Measurements from ENCODE around the gene GRIN2A.

DNA sequence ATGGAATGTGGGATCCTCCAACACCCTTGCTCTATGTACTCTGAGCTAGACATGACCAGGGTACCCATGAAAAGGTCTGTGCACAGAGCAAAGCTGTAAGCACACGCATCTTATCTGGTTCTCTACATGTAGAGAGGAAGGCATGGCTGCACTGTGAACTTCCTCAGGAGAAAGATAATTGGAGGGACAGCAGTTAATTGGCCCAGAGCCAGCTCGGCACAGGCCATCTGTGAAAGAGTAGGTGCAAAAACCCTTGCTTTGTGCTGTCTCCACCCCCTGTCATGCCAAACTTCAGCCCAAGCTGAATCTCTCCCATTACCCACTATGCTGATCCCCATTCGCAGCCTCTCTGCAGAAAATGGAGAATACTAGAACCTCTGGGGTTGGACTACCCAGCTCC lies 241.0 kb downstream of the GRIN2A start:
- TF ChIP-seq, protein P1, sequence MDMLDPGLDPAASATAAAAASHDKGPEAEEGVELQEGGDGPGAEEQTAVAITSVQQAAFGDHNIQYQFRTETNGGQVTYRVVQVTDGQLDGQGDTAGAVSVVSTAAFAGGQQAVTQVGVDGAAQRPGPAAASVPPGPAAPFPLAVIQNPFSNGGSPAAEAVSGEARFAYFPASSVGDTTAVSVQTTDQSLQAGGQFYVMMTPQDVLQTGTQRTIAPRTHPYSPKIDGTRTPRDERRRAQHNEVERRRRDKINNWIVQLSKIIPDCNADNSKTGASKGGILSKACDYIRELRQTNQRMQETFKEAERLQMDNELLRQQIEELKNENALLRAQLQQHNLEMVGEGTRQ (IDR thresholded peaks at IDR 0.05; ENCODE audit: low read length), result no peak
- TF ChIP-seq RAD21 (IDR thresholded peaks at IDR 0.05 in 1 of 2, conservative IDR thresholded peaks at IDR 0.05 in 1 of 2; ENCODE audit: low read depth in 2 of 2, low read length in 2 of 2) (no peak), EP300 (IDR thresholded peaks at IDR 0.05; ENCODE audit: borderline replicate concordance in 1 of 2, low read depth in 2 of 2, low read length in 2 of 2) (no peak), POLR2A (IDR thresholded peaks at IDR 0.05; ENCODE audit: control extremely low read depth in 1 of 2, low read depth in 2 of 2, low read length in 2 of 2) (no peak)
